ENCODE data around the gene LSM5.
"Not testable (repeated sequence)": the region's sequence is repeated elsewhere in the genome, so short reads cannot be mapped to it uniquely, and the experiment has no call there.

The LSM5 gene

GRCh38 chr7:32506266-32507054 is 16.3 kb upstream of the LSM5 start:
- DNase-seq (ENCODE audit: low read depth) = peak; percentile 82

DNA sequence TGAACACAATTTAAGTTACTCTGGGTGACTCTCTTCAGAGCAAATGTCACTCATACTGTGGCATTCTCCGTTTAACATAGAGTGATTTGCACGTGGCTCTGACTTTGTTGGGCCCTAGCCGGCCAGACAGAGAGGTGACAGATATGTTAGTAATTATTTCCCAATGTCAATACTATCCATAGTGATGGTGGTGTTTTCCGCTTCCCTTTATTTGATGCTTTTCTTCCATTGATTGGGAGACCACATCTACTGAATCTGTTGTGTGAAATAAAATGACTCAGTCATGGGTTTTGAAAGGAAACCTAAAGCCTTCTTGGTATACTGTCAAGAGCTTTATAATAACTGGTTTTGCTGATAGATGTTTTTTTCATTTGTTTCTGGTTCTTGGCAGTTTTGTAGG is 12.5 kb upstream of the LSM5 start:
- DNase-seq (ENCODE audit: low read depth) = no peak

- peak; percentile 16 for DNase-seq (ENCODE audit: low read depth)
These were observed 11.3 kb upstream of the LSM5 start for GRCh38 chr7:32501522-32501921.

- DNase-seq (ENCODE audit: low read depth) = peak; percentile 61
These were observed 10.8 kb upstream of the LSM5 start for GRCh38 chr7:32500922-32501341.

- not testable (repeated sequence) for DNase-seq (ENCODE audit: low read depth)
These were observed 10.0 kb upstream of the LSM5 start for GRCh38 chr7:32500216-32500615.

DNA sequence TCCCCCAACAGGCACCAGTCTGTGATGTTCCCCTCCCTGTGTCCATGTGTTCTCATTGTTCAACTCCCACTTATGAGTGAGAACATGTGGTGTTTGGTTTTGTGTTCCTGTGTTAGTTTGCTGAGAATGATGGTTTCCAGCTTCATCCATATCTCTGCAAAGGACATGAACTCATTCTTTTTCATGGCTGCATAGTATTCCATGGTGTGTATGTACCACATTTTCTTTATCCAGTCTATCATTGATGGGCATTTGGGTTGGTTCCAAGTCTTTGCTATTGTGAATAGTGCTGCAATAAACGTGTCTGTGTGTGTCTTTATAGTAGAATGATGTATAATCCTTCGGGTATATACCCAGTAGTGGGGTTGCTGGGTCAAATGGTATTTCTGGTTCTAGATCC is 9.6 kb upstream of the LSM5 start:
- DNase-seq (ENCODE audit: low read depth) = not testable (repeated sequence)

DNA sequence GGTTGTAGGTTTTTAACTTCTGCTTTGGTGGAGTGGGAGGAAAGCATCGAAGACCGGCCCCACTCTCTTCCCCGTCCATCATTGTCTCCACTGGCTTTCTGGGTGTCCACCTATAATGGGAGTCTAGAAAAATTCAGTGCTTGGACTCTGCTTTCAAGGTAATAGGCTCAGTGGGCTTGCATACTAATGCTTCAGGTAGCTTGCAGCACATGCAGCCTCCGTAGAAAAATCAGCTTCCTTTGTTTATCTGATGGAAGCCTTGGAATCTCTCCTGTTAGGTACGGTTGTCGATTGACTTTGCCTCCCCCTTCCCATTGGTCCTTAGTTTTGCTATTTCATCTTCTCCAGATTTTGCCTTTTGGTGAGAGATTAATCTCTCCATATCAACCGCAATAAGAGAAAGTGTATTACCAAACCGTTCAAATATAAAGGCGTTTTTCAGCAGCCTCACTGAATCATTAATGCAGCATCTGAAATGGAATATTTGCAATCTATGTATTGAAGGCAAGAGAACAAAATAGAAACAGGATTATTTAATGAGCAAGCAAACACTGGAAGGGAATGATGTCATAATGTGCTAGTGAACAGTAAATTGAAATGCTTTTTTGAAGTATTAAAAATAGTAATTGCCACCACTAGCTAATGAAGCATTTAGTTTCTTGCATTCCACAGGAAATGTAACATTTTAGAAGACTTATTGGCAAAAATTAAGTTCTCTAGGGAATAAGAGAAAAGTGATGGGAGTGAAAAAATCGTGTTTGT is 6.1 kb upstream of the LSM5 start:
- no peak for DNase-seq (ENCODE audit: low read depth)

DNA sequence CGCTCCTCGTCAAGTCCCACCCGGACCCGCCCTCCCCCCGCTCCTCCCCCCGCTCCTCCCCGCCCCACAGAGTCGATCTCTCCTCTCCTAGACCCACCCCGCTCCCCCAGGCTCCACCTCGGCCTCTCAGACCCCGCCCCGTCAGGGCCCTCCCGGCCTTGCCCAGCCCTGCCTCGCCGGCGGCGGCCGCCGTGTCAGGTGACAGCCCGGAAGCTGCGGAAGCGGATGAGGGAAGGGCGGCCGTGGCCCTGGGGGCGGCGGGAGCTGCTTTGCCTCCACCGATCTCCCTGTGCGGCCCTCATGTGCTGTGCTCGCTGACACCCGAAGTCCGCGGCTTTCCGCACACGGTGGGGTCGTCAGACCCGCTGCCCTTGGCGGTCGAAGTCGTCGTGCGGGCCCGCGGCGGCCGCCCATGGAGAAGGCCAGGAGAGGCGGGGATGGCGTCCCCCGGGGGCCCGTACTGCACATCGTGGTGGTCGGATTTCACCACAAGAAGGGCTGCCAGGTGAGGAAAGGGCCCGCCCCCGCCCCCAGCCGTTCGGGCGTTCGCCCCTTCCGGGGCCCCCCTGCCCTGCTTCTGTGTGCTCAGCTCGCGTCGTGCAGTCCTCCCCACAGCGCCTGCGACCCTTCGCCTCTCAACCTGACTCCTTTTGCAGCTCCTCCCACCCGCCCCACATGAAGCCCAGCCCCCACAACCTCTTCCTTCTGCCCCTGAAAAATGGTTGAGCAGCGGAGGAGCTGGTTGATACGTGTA is 5.3 kb upstream of the LSM5 start, which contains the start of gene AVL9:
TSS of gene AVL9 (plus strand) at position 192 of the 754 bp plus-strand sequence. CDS start at position 413, 221 bp downstream.
- peak; percentile 96 for DNase-seq (ENCODE audit: low read depth)

DNA sequence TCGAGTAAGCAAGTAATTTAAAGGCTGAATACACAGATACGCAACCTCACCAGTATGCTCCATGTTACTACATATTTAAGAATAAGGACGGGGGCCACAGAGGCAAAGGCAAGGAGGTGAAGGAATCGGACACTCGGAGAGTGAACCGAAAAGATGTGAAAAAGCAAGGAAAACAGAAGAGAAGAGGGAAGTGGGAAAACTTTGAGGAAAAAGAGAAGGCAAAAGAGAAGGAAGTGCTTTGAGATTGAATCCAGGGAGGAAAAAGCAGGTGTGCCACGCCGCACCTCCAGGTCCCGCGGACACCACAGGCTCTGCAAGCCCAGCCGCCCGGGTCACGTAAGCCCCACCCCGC is 4.7 kb upstream of the LSM5 start:
- DNase-seq (ENCODE audit: low read depth) = no peak

- DNase-seq (ENCODE audit: low read depth) = no peak
These were observed 423 bp downstream of the LSM5 start for GRCh38 chr7:32489788-32490126.

DNA sequence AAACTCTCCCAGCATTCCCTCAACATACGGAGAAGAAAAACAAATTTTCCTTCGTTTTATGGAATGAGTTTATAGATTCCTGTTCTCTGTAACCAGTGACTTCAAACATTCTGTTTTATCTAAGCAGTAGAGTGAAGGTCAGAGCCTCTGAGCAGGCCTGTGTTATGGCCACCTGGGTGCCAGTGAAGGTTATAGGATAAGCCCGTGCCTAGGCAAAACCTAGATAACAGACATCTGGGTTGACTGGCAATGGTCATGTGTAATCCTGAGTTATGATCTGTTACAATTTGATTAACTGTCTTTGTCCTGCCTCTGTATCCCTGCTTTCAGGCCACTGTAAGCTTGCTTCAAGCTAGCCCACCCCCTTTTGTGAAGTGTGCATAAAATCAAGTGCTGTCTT is 8.3 kb downstream of the LSM5 start:
- no peak for DNase-seq (ENCODE audit: low read depth)

DNA sequence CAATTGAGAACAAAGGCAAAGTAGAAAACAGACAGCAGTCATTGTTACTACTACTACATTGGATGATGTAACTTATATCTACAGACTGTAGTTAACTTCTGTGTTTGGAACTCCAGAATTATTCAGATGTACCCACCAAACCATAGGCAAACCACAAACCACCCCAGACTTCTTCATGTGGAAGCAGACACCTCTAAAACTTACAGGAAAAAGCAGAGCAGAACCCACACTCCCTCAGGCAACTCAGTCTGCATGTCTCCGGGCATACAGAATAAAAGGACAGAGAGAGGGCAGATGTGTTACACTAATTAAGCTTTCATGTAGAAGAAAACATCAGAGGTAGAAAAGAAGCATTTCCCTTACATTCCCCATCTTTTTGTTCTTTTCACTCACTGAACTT is 9.0 kb downstream of the LSM5 start:
- DNase-seq (ENCODE audit: low read depth) = no peak

- DNase-seq (ENCODE audit: low read depth) = peak; percentile 37
These were observed 10.5 kb downstream of the LSM5 start for GRCh38 chr7:32479574-32480200.

GRCh38 chr7:32477649-32477980 is 12.6 kb downstream of the LSM5 start:
- DNase-seq (ENCODE audit: low read depth) = no peak

DNA sequence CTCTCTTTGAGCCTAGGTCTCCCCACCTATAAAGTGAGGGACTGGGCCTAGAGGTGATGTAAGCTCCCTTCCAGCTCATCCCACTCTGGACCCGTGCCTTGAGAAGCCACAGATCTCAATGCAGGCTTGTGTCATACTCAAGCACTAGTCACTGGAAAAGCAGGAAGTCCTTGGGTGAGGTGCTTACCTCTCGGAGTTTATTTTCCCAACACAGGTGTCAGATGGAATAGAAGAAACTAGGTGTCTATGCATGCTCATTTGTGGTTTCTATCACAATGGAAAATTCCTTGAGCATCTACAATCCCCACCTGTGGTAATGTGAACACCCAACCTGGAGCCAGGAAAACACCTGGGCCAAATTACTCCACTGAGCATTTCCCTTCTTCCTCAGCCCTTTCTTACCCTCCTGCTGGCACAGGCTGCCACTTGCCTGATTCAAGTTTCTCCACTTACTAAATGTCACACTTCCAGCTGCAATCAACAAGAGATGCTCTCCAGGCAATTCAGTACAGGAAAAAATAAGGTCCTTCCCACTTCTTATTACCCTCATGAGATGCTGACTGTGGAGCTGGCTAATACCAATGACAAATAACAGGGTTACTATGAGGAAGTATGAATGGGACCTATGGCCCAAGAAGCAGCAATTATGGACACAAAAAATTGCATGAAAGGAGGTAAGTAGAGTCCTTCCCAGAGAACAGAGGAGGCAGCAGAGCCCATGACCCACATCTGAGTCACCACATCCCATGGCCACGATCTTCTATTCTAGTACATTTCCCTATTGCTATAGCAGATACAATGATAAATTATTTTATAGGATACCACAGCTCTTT is 13.1 kb downstream of the LSM5 start:
- no peak for DNase-seq (ENCODE audit: low read depth)

- no peak for DNase-seq (ENCODE audit: low read depth)
These were observed 16.2 kb downstream of the LSM5 start for GRCh38 chr7:32474008-32474407.

DNA sequence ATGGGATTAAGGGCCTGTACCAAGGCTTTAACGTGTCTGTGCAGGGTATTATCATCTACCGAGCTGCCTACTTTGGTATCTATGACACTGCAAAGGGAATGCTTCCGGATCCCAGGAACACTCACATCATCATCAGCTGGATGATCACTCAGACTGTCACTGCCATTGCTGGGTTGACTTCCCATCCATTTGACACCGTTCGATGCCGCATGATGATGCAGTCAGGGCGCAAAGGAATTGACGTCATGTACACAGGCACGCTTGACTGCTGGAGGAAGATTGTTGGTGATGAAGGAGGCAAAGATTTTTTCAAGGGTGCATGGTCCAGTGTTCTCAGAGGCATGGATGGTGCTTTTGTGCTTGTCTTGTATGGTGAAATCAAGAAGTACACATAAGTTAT is 18.2 kb downstream of the LSM5 start:
- DNase-seq (ENCODE audit: low read depth) = no peak

GRCh38 chr7:32470871-32471270 is 19.3 kb downstream of the LSM5 start:
- DNase-seq (ENCODE audit: low read depth) = no peak

DNA sequence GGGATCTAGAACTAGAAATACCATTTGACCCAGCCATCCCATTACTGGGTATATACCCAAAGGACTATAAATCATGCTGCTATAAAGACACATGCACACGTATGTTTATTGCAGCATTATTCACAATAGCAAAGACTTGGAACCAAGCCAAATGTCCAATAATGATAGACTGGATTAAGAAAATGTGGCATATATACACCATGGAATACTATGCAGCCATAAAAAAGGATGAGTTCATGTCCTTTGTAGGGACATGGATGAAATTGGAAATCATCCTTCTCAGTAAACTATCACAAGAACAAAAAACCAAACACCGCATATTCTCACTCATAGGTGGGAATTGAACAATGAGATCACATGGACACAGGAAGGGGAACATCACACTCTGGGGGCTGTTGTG is 20.2 kb downstream of the LSM5 start:
- DNase-seq (ENCODE audit: low read depth) = not testable (repeated sequence)

GRCh38 chr7:32464641-32465416 is 25.4 kb downstream of the LSM5 start:
- DNase-seq (ENCODE audit: low read depth) = not testable (repeated sequence)

- DNase-seq (ENCODE audit: low read depth) = no peak
These were observed 27.2 kb downstream of the LSM5 start for GRCh38 chr7:32462977-32463376.
